Breast epithelium (tissue), 3 donors: ENCODE data around the gene GLIPR2.

Experiments
- POLR2A ChIP-seq: fragments of 450-650 bp; IDR thresholded peaks from one replicate; pipeline ENCODE4 v1.6.1; 2016; ENCODE audit warnings: antibody characterized with exemption, mild to moderate bottlenecking, moderate library complexity
- TF ChIP-seq, protein P1 (sequence below), 3 donors: fragments of 450-650 bp; IDR thresholded peaks; one replicate each; pipeline ENCODE4 v1.5.1; 2016 to 2017; ENCODE audit warnings: antibody characterized with exemption in 3 of 3, mild to moderate bottlenecking in 3 of 3, moderate library complexity in 3 of 3

DNA sequence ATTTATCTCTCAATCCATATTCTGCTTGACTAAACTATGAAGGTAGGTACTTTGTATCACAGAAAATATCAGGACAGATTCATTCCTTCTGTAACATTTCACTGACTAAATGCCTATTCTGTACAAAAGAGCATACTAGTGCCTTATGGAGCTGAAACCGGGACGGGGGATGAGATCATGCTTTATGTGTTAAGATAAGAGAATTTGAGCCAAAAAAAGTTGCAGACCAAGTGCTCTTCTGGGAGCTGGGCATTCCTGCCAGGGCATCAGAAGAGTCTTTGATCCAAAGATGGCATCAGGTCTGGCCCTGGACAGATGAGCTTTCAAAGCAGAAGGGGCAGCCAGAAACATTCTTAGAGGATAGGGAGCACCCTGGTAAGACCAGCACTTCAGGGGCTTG is 27.5 kb upstream of the GLIPR2 start:
- TF ChIP-seq, protein P1, sequence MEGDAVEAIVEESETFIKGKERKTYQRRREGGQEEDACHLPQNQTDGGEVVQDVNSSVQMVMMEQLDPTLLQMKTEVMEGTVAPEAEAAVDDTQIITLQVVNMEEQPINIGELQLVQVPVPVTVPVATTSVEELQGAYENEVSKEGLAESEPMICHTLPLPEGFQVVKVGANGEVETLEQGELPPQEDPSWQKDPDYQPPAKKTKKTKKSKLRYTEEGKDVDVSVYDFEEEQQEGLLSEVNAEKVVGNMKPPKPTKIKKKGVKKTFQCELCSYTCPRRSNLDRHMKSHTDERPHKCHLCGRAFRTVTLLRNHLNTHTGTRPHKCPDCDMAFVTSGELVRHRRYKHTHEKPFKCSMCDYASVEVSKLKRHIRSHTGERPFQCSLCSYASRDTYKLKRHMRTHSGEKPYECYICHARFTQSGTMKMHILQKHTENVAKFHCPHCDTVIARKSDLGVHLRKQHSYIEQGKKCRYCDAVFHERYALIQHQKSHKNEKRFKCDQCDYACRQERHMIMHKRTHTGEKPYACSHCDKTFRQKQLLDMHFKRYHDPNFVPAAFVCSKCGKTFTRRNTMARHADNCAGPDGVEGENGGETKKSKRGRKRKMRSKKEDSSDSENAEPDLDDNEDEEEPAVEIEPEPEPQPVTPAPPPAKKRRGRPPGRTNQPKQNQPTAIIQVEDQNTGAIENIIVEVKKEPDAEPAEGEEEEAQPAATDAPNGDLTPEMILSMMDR (IDR thresholded peaks at IDR 0.05) = no peak
- TF ChIP-seq POLR2A = no peak
